HG03521 (cell line): ENCODE data around the gene ANKRD34B.
"Not testable (repeated sequence)": the region's sequence is repeated elsewhere in the genome, so short reads cannot be mapped to it uniquely, and the experiment has no call there.

Experiments
- ATAC-seq: cut with Tn5 transposase; IDR thresholded peaks from one replicate; pipeline ENCODE4 v1.9.1; 2021; ENCODE audit warnings: mild to moderate bottlenecking, moderate library complexity; ENCODE audit not compliant: unreplicated experiment

The ANKRD34B gene

DNA sequence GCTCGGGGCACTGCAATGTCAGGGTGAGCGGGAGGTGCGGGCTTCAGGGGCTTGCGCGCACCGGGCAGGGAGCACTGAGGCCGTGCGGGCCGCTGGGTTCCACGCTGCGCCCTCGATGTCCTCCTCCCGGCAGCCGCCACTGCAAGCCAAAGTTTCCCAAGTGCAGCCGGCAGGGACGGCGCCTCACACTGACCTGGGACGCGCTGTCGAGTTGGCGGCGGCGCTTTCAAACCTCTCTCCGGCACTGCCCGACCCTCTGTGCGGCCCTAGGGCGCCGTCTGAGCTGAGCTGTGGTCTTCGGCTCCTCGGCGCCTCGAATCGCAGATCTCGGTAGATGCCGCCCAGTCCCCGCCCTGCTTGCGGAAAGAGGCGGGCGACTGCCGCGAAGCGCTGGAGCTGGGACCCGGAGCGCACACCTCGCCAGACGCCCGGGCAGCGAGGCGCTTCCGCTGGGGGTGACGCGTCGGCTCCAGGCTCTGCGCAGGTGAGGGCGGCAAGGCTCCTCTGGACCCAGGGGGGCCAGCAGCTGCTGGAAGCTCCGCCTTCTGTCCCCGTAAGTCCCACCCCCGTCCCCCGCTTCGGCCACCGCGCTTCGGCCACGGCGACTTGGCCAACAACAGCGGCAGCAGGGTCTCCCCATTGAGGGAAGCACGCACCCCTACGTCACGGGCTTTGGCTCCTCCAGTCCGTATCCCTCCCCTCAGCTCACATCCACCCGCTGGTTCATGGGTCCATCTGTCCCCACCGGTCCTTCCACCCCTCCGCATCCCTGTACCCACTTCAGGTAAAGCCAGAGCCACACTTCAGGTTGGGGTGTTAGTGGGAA lies at the start of gene ANKRD34B:
ANKRD34B (minus strand) TSS at position 320 of the 826 bp plus-strand sequence. CDS start 10,261 bp downstream, outside the sequence.
- ATAC-seq = peak; percentile 48

DNA sequence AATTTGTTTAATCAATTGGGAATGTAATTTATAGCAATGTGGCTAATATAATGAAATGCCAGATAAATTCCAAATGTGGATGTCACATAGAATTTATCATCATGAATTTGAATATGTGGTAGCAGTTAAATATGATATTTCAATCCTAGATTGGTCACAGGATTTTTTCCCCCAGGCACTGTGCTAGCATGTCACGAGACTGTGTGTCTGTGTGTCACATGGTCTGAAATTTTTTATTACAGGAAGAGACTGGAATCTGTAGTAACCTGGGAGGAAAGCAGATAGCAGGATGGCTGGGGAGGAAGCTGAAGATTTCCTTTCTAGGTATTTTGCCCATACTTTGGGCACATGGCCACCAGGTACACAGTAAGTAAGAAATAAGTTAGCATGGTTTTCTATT lies 49.0 kb upstream of the ANKRD34B start:
- ATAC-seq = no peak

DNA sequence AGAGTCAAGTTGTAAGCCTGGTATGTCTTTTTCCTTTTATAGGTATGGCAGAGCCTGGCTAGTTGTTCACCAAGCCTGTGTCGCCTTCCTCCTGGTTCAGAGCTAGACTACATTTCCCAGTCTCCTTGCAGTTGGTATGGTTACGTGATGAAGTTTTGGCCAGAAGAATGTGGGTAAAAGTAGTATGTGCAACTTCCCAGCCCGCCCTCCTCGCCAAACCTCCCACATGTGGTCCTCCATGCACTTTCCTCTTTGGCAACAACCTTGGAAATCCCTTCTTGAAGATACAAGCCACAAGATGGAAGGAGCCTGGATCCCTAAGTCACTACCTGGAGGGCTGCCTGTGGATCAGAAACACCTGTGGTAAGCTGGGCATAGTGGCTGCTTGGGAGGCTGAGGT lies 48.4 kb upstream of the ANKRD34B start:
- ATAC-seq = no peak

- no peak for ATAC-seq
Measured at GRCh38 chr5:80615266-80615914, 45.3 kb upstream of the ANKRD34B start.

- no peak for ATAC-seq
Measured at GRCh38 chr5:80609692-80610091, 39.6 kb upstream of the ANKRD34B start.

DNA sequence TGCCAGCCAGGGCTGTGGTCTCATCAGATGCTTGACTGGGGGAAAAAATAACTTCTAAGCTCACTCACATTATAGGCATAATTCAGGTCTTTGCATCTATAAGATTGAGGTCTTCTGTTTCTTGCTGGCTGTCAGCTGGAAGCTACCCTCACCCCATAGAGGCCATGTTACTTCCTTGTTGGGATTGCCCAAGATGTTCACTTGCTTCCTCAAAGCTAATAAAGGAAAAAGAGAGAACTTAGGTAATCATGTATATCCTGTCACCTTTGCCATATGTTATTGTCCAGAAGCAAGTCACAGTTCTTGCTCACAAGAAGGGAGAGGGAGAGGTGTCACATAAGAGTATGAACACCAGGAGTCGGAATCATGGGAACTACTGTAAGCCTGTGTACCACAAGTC lies 38.7 kb upstream of the ANKRD34B start:
- no peak for ATAC-seq

DNA sequence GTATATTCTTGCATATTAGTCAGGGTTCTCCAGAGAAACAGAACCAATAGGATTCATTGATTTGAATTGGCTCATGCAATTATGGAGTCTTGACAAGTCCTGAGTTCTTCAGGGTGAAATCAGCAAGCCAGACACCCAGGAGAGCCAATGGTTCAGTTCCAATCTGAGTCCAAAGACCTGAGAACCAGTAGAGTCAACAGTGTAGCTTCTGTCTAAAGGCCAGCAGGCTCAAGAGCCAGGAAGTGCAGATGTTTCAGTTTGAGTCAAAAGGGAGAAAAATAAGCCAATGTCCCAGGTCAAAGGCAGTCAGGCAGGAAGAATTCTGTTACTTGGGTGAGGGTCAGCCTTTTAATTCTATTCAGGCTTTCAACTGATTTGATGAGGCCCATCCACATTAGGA lies 37.8 kb upstream of the ANKRD34B start:
- ATAC-seq = no peak

GRCh38 chr5:80607343-80607742 lies 37.3 kb upstream of the ANKRD34B start:
- no peak for ATAC-seq

GRCh38 chr5:80600943-80601693 lies 31.0 kb upstream of the ANKRD34B start:
- no peak for ATAC-seq

DNA sequence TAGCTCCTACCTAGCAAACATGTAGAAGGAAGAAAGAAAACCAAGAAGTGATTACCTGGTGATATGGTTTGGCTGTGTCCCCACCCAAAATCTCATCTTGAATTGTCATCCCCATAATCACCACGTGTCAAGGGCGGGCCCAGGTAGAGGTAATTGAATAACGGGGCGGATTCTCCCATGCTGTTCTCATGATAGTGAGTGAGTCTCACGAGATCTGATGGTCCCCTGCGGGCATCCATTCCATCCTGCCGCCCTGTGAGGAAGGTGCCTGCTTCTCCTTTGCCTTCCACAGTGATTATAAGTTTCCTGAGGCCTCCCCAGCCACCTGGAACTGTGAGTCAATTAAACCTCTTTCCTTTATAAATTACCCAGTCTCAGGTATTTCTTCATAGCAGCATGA lies 27.4 kb upstream of the ANKRD34B start:
- no peak for ATAC-seq

DNA sequence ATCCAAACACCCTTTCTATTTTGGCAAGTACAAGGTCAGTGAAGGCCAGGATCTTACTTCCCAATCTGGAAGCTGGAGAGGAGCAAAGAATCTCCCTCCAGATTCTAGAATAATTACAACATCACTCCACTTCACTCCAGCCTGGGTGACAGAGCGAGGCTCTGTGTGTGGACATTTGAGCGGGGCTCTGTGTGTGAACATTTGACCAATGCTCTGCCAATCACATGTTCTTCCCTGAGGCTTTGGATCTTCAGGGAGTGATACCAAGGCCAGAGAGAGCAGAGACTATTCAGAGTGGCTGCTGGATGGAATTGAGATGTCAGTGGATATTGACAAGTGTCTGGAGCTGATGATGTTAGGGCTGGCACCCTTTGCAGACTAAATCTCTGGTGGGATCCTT lies 24.7 kb upstream of the ANKRD34B start:
- no peak for ATAC-seq

GRCh38 chr5:80592761-80593160 lies 22.7 kb upstream of the ANKRD34B start:
- ATAC-seq = no peak

DNA sequence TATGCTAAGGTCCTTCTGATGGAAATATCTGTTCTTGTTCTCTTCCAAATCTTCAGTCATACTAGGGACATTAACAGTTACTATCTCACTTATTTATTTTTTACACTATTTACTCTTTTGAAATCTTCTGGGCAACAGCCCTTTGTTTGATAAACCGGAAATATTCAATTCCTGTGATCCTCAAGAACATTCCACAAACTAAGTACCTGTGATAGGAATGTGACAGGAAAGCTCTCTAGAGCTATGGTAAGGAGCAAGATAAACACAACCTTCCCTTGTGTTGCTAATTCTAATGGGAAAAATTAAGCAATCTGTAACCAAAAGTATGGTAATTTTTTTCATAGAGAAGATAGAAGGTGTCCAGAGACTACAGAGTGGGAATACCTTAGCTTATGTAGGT lies 22.0 kb upstream of the ANKRD34B start:
- no peak for ATAC-seq

DNA sequence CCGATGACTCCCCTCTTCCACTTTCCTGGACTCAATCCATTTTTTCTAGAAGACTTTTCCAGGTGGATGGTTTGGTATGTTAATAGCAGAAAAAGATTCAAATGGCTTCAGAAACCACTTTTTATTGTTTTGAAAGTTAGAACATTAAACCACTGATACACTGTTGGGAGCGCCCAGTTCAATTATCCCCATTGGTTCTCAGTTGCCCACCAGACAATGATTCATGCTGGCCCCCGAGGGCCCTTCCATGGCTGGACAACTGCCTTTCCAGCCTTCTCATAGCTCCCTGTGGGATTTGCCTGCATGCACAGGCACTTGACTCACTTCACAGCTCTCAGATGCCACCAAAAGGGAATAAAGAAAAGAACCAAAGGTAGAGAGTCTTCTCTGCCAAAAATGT lies 21.3 kb upstream of the ANKRD34B start:
- ATAC-seq = no peak

GRCh38 chr5:80590766-80591165 lies 20.7 kb upstream of the ANKRD34B start:
- no peak for ATAC-seq

GRCh38 chr5:80588858-80589540 lies 18.9 kb upstream of the ANKRD34B start:
- no peak for ATAC-seq

GRCh38 chr5:80584770-80585169 lies 14.7 kb upstream of the ANKRD34B start:
- no peak for ATAC-seq

- not testable (repeated sequence) for ATAC-seq
Measured at GRCh38 chr5:80580291-80580690, 10.2 kb upstream of the ANKRD34B start.

DNA sequence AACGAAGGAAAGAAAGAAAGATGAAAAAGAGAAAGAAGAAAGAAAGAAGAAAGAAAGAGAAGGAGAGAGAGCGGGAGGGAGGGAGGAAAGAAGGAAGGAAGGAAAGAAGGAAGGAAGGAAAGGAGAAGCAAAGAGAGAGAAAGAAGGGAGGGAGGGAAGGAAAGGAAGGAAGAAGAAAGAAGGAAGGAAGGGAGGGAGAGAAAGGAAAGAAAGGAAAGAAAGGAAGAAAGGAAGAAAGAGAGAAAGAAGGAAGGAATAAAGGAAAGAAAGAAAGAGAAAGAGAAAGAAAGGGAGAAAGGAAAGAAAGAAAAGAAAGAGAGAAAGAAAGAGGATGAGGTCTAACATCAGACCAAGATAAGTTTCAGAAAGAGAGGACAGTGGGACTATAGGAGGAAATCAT lies 9.0 kb upstream of the ANKRD34B start:
- no peak for ATAC-seq

- no peak for ATAC-seq
Measured at GRCh38 chr5:80577707-80578106, 7.6 kb upstream of the ANKRD34B start.

DNA sequence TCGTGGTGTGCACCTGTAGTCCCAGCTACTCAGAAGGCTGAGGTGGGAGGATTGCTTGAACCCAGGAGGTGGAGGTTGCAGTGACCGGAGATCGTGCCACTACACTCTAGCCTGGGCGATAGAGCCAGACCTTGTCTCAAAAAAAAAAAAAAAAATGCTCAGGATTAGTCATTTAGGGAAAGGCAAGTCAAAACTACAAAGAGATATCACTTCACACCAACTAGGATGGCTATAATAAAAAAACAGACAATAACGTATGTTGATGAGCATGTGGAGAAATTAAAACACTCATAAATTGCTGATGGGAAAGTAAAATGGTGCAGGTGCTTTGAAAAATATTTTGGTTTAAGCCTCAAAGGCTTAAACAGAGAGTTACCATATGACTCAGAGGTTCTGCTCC lies 6.3 kb upstream of the ANKRD34B start:
- ATAC-seq = no peak
